ENCODE measurements around the gene CCDC13.

CCDC13 gene

GRCh38 chr3:42733501-42734262 is 39.4 kb downstream of the CCDC13 start:
- DNase-seq (ENCODE audit: low read depth in 2 of 2), result no peak

DNA sequence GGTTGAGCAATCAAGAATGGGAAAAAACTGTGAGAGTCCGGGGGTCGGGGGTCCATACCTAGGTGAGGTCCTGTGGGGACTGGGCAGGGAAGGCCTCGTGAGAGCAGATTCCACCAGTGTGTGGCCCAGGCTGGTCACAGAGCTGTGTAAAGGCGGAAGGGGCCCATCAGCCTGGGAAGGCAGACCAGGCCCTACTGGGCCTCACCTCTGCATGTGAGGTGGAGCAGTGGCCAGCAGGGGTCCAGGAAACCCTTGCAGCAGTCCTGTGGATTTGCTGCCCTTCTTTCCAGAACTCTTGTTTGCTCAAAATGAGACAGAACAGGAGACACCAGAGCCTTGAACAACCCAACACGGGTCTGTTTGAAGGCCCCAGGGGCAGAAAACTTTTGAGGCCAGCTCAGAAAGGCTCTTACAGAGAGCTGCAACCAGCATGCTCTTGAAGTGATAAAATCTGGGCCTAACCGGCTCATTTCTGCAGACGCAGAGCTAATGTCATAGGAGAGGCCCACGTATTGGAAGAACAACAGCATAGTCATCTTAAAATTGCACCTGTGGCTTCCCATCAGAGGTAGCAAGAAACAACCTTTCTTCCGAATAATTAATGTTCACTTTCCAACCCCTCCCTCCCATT is 40.1 kb downstream of the CCDC13 start:
- DNase-seq (ENCODE audit: low read depth in 2 of 2), result no peak

- no peak for DNase-seq (ENCODE audit: low read depth in 2 of 2)
Measured at GRCh38 chr3:42732196-42732828, 40.7 kb downstream of the CCDC13 start.

GRCh38 chr3:42731476-42732195 is 41.4 kb downstream of the CCDC13 start:
- no peak for DNase-seq (ENCODE audit: low read depth in 2 of 2)

DNA sequence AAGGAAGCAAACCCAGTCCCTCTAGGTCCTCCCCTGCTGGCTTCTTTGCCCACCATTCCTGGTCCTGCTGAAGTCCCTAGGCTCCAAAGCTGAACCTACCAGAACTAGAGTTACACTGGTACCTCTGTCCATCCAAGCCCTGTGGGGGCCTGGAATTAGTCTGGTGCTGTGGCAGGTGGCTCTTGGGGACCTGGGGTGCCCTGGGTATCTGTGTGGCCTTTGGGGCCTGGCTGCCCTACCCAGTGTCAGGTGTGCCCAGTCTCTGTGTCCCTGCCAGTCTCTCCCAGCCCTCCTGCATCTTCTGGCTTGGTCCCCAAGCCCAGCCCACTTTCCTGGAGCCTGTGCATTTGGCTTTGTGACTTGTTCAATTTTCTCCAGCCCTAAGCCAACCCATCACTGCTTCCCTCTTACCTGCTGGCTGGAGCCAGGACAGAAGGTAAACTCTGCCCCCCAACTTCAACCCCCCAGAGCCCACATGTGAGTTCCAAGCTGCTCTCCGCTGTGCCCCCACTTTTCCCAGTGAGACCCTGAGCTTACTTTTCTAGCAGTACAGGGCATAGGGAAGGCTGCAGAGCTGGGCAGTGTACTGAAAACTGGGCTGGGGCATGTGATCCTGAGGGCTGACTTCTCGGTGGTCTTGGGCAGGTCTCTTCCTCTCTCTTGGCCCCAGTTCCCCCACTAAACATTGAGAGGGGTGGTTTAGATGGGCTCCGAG is 42.2 kb downstream of the CCDC13 start:
- DNase-seq (ENCODE audit: low read depth in 2 of 2), result no peak

GRCh38 chr3:42730294-42730693 is 42.8 kb downstream of the CCDC13 start:
- no peak for DNase-seq (ENCODE audit: low read depth in 2 of 2)

DNA sequence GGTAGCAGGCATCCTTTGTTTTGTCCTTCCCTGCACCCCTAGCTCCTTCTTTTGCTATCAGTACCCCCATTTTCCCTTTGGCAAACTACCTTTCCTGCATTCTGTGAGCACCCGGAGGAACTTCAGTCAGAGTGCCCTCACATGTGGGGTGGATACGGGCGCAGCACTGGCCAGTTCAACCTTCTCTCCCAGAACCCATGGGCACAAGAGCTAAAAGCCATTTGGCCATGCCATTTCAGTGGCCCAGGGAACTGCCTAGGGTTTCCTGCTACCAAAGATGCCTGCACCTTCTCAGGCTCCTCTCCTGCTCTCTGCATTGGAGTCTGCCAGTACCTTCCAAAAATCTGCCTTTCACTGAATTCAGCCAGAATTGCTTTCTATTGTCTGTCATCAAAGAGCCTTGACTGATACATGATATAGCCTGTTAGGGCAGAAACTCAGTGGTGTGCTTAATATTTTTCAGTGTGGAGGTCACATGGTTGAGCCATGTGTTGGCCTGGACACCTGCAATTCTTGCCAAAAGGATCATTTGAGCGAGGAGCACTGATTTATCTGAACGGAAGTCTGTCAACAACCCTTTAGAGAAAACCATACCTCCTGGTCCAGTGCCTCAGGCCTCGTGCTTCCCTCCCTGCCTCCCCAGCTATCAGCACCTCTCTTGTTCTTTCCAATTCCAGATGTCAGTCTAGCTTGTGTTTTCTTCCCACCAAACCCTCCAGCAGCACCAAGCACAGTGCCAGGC is 43.5 kb downstream of the CCDC13 start:
- no peak for DNase-seq (ENCODE audit: low read depth in 2 of 2)

GRCh38 chr3:42728668-42729364 is 44.2 kb downstream of the CCDC13 start:
- DNase-seq (ENCODE audit: low read depth in 2 of 2), result no peak

DNA sequence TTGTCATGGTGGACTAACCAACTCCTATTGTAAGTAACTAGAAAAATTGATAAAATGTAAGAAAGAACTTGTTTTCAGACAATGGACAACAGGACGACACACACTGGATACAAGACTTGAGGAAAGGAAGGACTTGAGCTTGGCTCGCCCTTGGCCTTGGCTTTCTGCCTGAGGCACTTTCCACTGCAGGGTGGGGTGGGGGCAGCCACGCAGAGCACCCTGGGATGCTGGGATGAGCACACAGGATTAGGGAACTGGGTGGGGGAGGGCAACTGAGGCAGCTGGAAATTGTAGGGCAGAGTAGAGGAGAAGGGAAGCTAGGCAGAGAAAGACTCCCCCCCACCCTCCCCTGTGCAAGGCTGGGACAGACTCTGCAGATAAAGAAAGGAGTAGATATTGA is 45.0 kb downstream of the CCDC13 start:
- no peak for DNase-seq (ENCODE audit: low read depth in 2 of 2)

- DNase-seq (ENCODE audit: low read depth in 2 of 2), result no peak
Measured at GRCh38 chr3:42725454-42725853, 47.6 kb downstream of the CCDC13 start.

DNA sequence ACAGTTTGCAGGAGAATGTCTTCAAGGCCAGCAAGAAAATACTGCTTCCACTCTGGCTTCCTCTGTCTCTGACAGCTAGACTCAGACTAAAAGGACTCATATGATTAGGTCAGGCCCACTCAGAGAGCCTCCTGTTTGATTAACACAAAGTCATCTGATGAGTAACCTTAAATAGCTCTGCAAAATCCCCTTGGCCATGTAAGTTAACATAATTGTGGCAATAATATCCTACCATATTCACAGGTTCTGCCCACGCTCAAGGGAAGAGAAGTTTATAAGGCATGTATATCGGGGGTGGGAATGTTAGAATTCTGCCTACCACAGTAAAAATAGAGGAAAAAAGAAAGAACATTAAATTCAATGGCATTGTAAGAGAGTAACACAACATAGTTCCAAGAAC is 49.8 kb downstream of the CCDC13 start:
- DNase-seq (ENCODE audit: low read depth in 2 of 2), result no peak
